GM18526 (cell line): ENCODE measurements around the gene PAX5.

Experiments used
- POLR2A ChIP-seq: IDR thresholded peaks from 3 replicates; pipeline ENCODE4 v1.6.1; 2011; ENCODE audit not compliant: insufficient read length; ENCODE audit errors: extremely low read depth

Gene PAX5

GRCh38 chr9:36845844-36846243 lies 188.2 kb downstream of the PAX5 start:
- no peak for TF ChIP-seq POLR2A

GRCh38 chr9:36844961-36845360 lies 189.1 kb downstream of the PAX5 start:
- TF ChIP-seq POLR2A, result no peak

DNA sequence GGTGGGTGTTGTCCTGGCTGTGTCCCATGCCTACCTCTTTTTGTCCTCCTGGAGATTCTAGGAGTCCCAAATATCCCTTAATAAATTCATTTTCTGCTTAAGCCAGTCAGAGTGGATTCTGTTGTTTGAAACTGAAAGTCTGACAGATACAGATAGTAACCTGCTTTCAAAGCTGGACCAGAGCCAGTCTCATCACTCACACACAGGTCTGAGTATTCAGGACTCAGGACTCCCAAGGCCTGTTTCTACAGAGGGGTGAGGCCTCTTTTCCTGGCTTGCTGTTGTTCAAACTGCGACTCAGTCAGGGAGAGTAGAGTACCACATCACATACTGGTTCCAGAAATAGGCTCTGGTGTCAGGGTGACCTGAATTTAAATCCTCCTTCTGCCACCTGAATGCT lies 190.1 kb downstream of the PAX5 start:
- TF ChIP-seq POLR2A, result no peak

- no peak for TF ChIP-seq POLR2A
Measured at GRCh38 chr9:36842560-36843530, 191.2 kb downstream of the PAX5 start.

DNA sequence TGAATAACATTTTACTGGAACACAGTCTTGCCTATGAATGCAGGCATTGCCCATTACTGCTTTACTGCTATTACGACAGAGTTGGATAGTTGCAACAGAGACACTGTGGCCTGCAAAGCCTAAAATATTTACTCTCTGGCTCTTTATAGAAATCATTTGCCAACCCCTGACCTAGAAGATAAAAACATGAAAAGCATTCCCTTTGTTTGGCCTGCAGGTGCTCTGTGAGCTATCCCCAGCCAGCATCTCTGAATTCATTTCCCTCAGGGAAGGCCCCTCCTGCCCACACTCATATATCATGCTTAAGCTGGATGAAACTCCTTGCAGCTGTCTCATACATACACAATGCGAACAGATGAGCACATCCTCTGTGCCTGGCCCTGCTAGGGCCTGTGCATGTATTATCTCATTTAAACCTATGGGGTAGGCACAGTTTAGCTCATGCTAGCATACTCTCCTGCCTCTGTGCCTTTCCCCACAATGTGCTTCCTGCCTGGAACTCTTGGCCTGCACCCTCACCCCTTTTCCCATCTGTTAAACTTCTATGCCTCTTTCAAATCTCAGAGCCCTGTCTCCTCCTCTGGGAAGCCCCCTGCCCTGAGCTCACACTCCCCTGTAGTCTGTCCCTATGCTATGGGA lies 193.1 kb downstream of the PAX5 start:
- no peak for TF ChIP-seq POLR2A

- no peak for TF ChIP-seq POLR2A
Measured at GRCh38 chr9:36839131-36839885, 194.8 kb downstream of the PAX5 start.

- no peak for TF ChIP-seq POLR2A
Measured at GRCh38 chr9:36837431-36838405, 196.3 kb downstream of the PAX5 start.

DNA sequence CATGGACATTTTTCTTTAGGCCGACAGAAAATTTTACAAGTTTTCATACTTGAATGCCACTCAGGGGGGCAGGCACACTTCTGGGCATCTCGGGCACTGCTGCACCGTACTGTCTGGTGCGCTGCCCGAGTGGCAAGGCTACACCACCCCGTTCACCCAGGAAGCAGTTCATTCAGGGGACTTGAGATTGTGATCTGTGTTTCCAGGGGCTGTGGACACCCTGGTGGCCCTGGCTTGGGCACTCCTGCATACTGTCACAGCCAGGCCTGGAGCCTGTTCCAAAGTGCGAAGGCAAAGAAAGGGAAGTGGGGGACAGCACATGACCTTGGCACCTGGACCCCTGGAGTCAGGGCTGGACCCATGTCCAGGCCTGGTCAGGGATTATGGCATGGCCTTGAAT lies 197.6 kb downstream of the PAX5 start:
- no peak for TF ChIP-seq POLR2A

- TF ChIP-seq POLR2A, result peak; percentile 5
Measured at GRCh38 chr9:36835271-36835996, 198.6 kb downstream of the PAX5 start.

- TF ChIP-seq POLR2A, result peak; percentile 13
Measured at GRCh38 chr9:36834736-36835135, 199.3 kb downstream of the PAX5 start.

DNA sequence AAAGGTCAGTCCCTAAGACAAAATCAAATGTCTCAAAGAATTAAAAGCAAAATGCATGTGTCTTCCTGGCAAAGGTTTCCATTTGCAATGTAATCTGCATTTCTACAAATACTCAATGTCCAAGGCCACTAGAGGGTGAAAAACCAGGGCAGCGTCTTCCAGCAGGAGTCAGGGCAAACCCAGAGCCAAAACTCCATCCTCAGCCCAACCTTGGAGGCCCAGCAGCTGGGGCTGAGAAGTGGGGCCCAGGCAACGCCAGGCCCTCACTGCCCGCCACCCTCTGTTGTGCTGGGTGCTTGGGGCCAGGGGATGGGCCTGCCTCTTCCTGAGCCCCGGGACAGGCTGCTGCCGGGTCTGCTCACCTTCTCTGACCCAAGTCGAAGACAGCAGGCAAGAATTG lies 200.1 kb downstream of the PAX5 start:
- no peak for TF ChIP-seq POLR2A

DNA sequence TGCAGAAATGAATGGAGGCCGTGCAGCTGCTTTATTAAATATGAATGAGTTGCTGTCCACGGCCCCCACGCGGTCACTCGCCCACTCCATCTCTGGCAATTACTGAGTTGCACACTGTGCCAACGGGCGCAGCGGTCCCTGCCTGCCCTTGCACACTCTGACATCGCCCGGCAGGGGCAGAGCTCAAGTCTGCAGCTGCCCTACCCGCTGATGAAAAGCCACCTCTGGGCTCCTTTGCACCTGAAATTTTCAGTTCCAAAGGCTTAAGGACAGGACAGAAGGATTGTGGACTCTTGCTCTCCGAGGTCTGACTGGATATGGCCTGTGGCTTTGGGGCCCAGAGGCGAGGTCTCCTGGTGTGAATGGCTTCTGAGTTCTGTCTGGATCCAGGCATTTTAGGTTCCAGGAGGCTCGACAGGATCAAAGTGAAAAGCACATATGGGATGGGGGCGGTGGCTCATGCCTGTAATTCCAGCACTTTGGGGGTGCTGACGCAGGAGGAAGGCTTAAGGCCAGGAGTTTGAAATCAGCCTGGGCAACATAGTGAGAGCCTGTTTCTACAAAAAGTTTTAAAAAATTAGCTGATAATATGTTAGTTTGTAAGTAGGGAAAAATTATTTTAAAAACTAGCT lies 201.8 kb downstream of the PAX5 start:
- TF ChIP-seq POLR2A, result no peak

- TF ChIP-seq POLR2A, result no peak
Measured at GRCh38 chr9:36831381-36832161, 202.5 kb downstream of the PAX5 start.
